Activated CD8-positive, alpha-beta memory T cell treated with anti-CD3 and anti-CD28 coated beads, Interleukin-2, amount 50 U/mL, for 4 hours (primary cell): ENCODE results near the gene SLC2A6.

ENCODE experiments used
- DNase-seq: peaks from one replicate; pipeline ENCODE4 v3.0.0-alpha.2; 2020

SLC2A6 gene

GRCh38 chr9:133495327-133496293, 16.7 kb upstream of the SLC2A6 start:
- DNase-seq = no peak

- no peak for DNase-seq
These were observed 15.9 kb upstream of the SLC2A6 start for GRCh38 chr9:133494636-133495326.

GRCh38 chr9:133493845-133494540, 15.1 kb upstream of the SLC2A6 start:
- no peak for DNase-seq

GRCh38 chr9:133493428-133493827, 14.5 kb upstream of the SLC2A6 start:
- no peak for DNase-seq

GRCh38 chr9:133492061-133493021, 13.4 kb upstream of the SLC2A6 start:
- DNase-seq = no peak

- no peak for DNase-seq
These were observed 12.7 kb upstream of the SLC2A6 start for GRCh38 chr9:133491656-133491925.

- no peak for DNase-seq
These were observed 12.2 kb upstream of the SLC2A6 start for GRCh38 chr9:133490865-133491655.

GRCh38 chr9:133490201-133490681, 11.3 kb upstream of the SLC2A6 start:
- DNase-seq = no peak

GRCh38 chr9:133489253-133490190, 10.6 kb upstream of the SLC2A6 start:
- DNase-seq = no peak

GRCh38 chr9:133488686-133489252, 9.9 kb upstream of the SLC2A6 start:
- no peak for DNase-seq

- no peak for DNase-seq
These were observed 8.4 kb upstream of the SLC2A6 start for GRCh38 chr9:133487331-133487725.

- no peak for DNase-seq
These were observed 6.8 kb upstream of the SLC2A6 start for GRCh38 chr9:133485531-133486260.

- DNase-seq = no peak
These were observed 6.0 kb upstream of the SLC2A6 start for GRCh38 chr9:133484671-133485437.

- DNase-seq = no peak
These were observed 4.7 kb upstream of the SLC2A6 start for GRCh38 chr9:133483611-133484010.

- DNase-seq = no peak
These were observed 678 bp downstream of the SLC2A6 start for GRCh38 chr9:133477992-133478850.

GRCh38 chr9:133477461-133477860, 1.4 kb downstream of the SLC2A6 start:
- no peak for DNase-seq

- DNase-seq = no peak
These were observed 2.0 kb downstream of the SLC2A6 start for GRCh38 chr9:133476941-133477340.
